HFFc6 (cell line): ENCODE results near the gene NOC2L. TPM values are rescaled to one million over a fixed set of nuclear protein-coding genes. Genes with fewer than 3 reads are reported as not detected.

Experiments used
- DNase-seq: peaks from one replicate; pipeline ENCODE4 v3.0.0-alpha.2; 2018
- H3K27ac Mint-ChIP-seq: 2 replicates; pipeline ENCODE4 v1.8.0; 2020; ENCODE audit warnings: mild to moderate bottlenecking, mixed read lengths
- H3K27me3 Mint-ChIP-seq: 2 replicates; pipeline ENCODE4 v1.8.0; 2021; ENCODE audit warnings: mild to moderate bottlenecking, moderate library complexity, mixed read lengths; ENCODE audit not compliant: insufficient read depth
- H3K36me3 Mint-ChIP-seq: 2 replicates; pipeline ENCODE4 v1.8.0; 2021; ENCODE audit warnings: low read depth, mixed read lengths
- H3K4me1 Mint-ChIP-seq: 2 replicates; pipeline ENCODE4 v1.8.0; 2020; ENCODE audit warnings: low read depth, mixed read lengths
- H3K4me3 Mint-ChIP-seq: 2 replicates; pipeline ENCODE4 v1.8.0; 2020; ENCODE audit warnings: mild to moderate bottlenecking, moderate library complexity, mixed read lengths
- H3K9me3 Mint-ChIP-seq: 2 replicates; pipeline ENCODE4 v1.8.0; 2020; ENCODE audit warnings: mild to moderate bottlenecking, mixed read lengths
- long read RNA-seq: library from polyadenylated mRNA; unstranded; transcript quantifications from one replicate; pipeline ENCODE4 v2.0.0, GENCODE V29; 2019
- total RNA-seq, 6 experiments: library from RNA; stranded (reverse); fragmentation: NEBNext Ultra II Directional; extraction: Animal tissue kit (Norgen Biotek cat#: 25700); gene quantifications; 2 replicates in 1 of 6; 3 replicates in 5 of 6; pipeline ENCODE4 v1.2.3, GENCODE V29; 2021
- TF ChIP-seq, protein P1 (sequence below): fragments of 200-600 bp; sonication (generic); IDR thresholded peaks from 2 replicates; pipeline ENCODE4 v1.5.0; 2021; ENCODE audit warnings: antibody characterized with exemption, mild to moderate bottlenecking

NOC2L gene
- 100 to 1,000 TPM; 112 to 142 (median 119) TPM for total RNA-seq
- long read RNA-seq, transcript NOC2L-201 (19 exons, 2,790 nt), result major isoform, 90 of 197 reads
- long read RNA-seq, partial matches to known transcripts, result 22 of 197 reads
- long read RNA-seq, other reads (novel, unspliced or antisense), result 83 of 197 reads

DNA sequence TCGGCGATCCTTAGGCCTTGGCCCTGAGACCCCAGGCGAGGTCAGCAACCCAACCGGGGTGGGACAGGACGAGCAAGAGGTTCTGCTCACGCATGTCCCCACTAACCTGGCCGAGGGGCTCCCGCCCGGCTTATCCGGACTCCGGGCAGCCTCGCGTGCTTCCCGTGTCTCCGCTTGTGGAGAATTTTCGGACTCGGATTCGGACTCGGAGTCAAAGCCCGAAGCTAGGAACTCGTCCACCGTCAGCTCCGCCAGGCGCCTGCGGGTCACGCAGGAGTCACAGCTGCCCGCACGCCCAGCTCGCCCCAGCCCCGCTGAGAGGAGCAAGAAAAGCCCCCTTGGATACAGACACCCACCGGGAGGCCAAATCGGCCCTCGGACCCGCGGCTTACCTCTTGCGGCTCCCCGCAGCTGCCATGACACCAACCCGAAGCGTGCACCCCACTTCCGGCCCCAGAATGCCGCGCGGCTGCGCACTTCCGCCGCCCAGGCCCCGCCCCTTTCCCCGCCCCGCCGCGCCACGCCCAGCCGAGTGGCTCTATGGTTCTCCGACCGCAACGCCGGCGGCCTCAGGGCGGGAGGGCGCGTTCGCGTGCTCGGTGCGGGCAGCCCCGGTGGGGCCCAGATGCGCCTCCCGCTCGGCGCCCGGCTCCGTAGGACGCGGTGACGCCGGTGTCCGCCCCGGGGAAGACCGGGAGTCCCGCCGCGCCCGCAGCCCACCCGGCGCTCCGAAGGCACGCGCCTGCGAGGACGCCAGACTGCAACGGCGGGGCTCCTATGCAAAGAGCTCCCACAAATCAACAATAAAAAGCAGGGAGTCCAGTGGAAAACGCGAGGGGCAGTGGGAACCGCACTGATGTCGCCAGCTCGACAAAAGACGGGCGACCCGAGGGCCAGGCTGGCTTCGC lies at the start of gene NOC2L:
Gene NOC2L, minus strand, starts transcription at position 434 of the 908 bp plus-strand sequence. Its CDS starts 16 bp downstream, at position 418.
- Mint-ChIP-seq H3K4me3 (peak within 1 kb of the TSS; percentile 100), H3K36me3 (peaks cover 21% of the 10 kb centered on the region), H3K27ac (peak within 1 kb of the TSS; percentile 84), H3K27me3 (no peaks in the 10 kb centered on the region; the same call in 1 of the 2 replicates), H3K4me1 (peaks cover 16% of the 10 kb centered on the region), H3K9me3 (no peaks in the 10 kb centered on the region)
- DNase-seq, result peak; percentile 82
- TF ChIP-seq, protein P1, sequence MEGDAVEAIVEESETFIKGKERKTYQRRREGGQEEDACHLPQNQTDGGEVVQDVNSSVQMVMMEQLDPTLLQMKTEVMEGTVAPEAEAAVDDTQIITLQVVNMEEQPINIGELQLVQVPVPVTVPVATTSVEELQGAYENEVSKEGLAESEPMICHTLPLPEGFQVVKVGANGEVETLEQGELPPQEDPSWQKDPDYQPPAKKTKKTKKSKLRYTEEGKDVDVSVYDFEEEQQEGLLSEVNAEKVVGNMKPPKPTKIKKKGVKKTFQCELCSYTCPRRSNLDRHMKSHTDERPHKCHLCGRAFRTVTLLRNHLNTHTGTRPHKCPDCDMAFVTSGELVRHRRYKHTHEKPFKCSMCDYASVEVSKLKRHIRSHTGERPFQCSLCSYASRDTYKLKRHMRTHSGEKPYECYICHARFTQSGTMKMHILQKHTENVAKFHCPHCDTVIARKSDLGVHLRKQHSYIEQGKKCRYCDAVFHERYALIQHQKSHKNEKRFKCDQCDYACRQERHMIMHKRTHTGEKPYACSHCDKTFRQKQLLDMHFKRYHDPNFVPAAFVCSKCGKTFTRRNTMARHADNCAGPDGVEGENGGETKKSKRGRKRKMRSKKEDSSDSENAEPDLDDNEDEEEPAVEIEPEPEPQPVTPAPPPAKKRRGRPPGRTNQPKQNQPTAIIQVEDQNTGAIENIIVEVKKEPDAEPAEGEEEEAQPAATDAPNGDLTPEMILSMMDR, result no peak

- H3K27ac Mint-ChIP-seq, result no peak overlapping the region
- H3K36me3 Mint-ChIP-seq, result no peaks in the 10 kb centered on the region
- H3K9me3 Mint-ChIP-seq, result no peaks in the 10 kb centered on the region
- peaks cover 4% of the 10 kb centered on the region; the same call in 1 of the 2 replicates for H3K27me3 Mint-ChIP-seq
- DNase-seq, result no peak
- H3K4me1 Mint-ChIP-seq, result peaks cover 11% of the 10 kb centered on the region
- no peak overlapping the region for H3K4me3 Mint-ChIP-seq
- TF ChIP-seq, protein P1, result no peak
Measured at GRCh38 chr1:1006305-1007159, 47.5 kb upstream of the NOC2L start.

DNA sequence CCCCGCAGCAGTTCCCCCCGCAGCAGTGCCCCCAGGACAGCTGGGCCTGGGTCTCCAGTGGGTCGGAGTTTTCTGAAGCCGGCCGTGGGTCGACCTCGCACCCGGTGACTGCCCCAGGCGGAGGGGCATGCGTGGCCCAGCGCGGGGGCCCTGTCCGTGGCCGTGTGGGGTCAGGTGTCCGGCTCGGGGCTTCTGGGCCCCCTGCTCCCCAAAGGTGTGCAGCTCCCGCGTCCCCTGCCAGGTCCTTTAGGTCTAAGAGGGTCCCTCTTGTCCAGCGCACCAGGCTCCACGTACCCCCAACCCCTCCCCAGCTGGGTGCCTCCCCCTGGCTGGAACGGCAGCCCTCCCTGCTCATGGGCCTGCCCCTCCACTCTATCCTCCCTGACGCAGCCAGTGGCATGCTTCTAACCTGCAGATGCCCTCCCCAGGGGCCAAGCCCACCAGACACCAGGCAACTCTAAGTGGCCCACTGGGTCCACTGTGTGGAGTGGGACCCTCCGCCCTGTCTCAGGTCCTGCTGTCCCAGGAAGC lies 46.8 kb upstream of the NOC2L start:
- DNase-seq, result no peak
- Mint-ChIP-seq H3K36me3 (no peaks in the 10 kb centered on the region), H3K27me3 (peaks cover 4% of the 10 kb centered on the region; the same call in 1 of the 2 replicates), H3K4me3 (no peak overlapping the region), H3K27ac (no peak overlapping the region), H3K4me1 (peaks cover 13% of the 10 kb centered on the region), H3K9me3 (no peaks in the 10 kb centered on the region)
- TF ChIP-seq, protein P1, result no peak

DNA sequence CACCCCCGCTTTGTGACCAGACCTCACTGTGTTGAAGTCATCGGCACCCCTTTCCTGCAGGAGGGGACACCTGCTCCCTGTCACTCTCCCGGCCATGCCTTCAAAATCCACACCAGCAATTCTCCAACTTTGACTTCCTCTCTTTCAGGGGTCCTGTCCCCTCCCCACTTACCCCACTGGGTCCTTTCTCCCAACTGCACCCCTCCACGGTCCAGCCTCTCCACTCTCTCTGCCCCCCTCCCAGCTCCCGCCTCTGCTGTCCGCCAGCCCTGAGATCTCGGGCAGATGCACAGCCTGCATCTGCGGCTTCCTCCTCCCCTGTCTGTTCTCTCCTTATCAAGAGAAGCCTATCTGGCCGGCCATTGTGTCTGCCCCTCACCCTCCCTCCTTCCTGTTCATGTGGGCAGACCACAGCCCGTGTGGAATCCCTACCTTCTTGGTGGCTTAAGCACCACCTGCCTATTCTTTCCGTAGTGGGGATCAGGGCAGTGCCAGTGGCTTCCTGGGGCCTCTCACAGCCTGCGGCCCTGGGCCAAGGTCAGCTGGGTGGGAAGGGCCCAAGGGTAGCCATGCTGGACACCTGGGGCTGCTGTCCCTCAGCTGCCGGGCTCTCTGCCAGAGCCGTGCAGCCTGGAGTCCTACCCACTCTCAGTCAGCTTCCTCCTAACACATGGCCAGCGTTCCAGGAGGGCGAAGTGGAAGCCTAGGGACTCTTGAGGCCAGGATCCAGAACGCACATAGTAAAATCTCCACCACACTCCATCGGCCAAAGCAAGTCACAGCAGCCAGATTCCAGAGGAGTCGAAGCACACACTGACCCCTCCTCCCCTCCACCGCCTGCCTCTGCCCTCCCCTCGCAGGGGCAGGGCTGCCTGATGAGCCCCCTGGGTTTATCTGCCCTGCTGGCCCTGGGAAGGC lies 46.0 kb upstream of the NOC2L start:
- no peak for DNase-seq
- Mint-ChIP-seq H3K27me3 (peaks cover 4% of the 10 kb centered on the region; the same call in 1 of the 2 replicates), H3K36me3 (no peaks in the 10 kb centered on the region), H3K27ac (no peak overlapping the region), H3K4me3 (no peak overlapping the region), H3K9me3 (no peaks in the 10 kb centered on the region), H3K4me1 (peaks cover 17% of the 10 kb centered on the region)
- TF ChIP-seq, protein P1, result no peak
